Measurements from ENCODE around the gene MS4A2. TPM values are rescaled to one million over a fixed set of nuclear protein-coding genes. Genes with fewer than 3 reads are reported as not detected.
"Not testable (repeated sequence)": the region's sequence is repeated elsewhere in the genome, so short reads cannot be mapped to it uniquely, and the experiment has no call there.

MS4A2 gene
- total RNA-seq, 1 donor from 2014 or later, result 0.95 TPM

- DNase-seq (ENCODE audit: missing footprints) (no peak), ATAC-seq (no peak)
- intact Hi-C loops (cut with DNase I), result no loop called here
These were observed 8.7 kb downstream of the MS4A2 start for GRCh38 chr11:60097189-60097588.

- no peak for ATAC-seq
- intact Hi-C loops (cut with DNase I), result no loop called here
These were observed 10.0 kb downstream of the MS4A2 start for GRCh38 chr11:60098508-60098907.

GRCh38 chr11:60100516-60100915, 12.1 kb downstream of the MS4A2 start:
- DNase-seq (ENCODE audit: missing footprints) (no peak), ATAC-seq (no peak)
- intact Hi-C loops (cut with DNase I), result no loop called here

More at GRCh38 chr11:60098508-60098907, 10.0 kb downstream of the MS4A2 start:
- DNase-seq (ENCODE audit: missing footprints), result no peak

DNA sequence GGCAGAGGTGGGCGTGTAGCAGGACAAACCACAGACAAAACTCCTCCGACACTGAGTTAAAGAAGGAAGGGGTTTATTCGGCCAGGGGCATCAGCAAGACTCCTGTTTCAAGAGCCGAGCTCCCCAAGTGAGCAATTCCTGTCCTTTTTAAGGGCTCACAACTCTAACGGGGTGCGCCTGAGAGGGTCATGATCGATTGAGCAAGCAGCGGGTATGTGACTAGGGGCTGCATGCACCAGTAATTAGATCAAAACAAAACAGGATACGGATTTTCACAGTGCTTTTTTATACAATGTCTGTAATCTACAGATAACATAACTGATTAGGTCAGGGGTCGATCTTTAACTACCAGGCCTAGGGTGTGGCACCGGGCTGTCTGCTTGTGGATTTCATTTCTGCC, 12.9 kb downstream of the MS4A2 start:
- ATAC-seq, result not testable (repeated sequence)

GRCh38 chr11:60104471-60105115, 16.1 kb downstream of the MS4A2 start:
- DNase-seq (ENCODE audit: missing footprints); intact Hi-C loops (cut with DNase I); ATAC-seq: not testable (repeated sequence)

More for the DNA sequence above, 12.9 kb downstream of the MS4A2 start:
- DNase-seq (ENCODE audit: missing footprints); intact Hi-C loops (cut with DNase I): not testable (repeated sequence)

DNA sequence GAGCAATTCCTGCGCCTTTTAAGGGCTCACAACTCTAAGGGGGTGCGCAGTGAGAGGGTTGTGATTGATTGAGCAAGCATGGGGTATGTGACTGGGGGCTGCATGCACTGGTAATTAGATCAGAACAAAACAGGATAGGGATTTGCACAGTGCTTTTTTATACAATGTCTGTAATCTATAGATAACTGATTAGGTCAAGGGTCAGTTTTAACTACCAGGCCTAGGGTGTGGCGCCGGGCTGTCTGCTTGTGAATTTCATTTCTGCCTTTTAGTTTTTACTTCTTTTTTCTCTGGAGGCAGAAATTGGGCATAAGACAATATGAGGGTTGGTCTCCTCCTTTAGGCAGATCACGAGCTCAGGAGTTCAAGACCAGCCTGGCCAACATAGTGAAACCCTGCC, 20.2 kb downstream of the MS4A2 start:
- ATAC-seq; intact Hi-C loops (cut with DNase I); DNase-seq (ENCODE audit: missing footprints): not testable (repeated sequence)

DNA sequence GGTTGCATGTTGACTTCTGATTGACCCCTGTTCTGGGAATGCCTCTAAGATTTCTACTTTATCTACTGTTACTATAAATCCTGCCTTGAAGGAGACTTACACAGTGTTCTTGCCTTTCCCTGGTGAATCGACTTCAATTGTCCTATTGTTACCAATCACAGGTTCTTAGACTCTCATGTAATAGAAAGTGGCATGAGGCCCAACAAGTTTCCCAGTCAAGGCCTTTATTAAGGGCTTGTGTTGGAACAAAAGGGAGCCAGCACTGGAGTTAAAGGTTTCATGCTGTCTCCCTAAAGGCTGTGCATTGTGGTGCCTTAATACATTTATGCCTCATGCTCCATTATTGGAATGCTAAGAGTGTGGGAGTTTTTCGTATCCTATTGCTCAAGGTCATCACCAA, 23.3 kb downstream of the MS4A2 start:
- intact Hi-C loops (cut with DNase I), result no loop called here
- no peak for ATAC-seq
- DNase-seq (ENCODE audit: missing footprints), result no peak

GRCh38 chr11:60116996-60117790, 28.7 kb downstream of the MS4A2 start:
- no peak for DNase-seq (ENCODE audit: missing footprints)
- intact Hi-C loops (cut with DNase I), result no loop called here
- ATAC-seq, result no peak

DNA sequence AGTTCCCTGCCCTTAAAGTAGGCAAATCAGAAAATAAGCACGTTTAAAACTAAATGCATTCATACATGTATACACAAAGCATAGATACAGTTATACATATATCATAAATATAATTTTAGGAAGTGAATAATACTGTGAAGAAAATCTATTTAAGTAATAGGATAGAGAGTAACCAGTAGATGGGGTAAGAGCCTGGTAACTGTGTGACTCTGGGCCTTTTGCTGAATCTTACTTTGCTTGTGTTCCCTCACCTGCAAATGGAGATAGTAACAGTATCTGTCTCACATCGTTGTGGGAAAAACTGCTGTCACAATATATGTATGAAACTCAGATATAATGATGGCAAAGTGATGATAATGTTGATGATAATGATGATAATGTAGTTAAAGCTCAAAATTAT, 29.9 kb downstream of the MS4A2 start:
- no peak for DNase-seq (ENCODE audit: missing footprints)
- no peak for ATAC-seq
- intact Hi-C loops (cut with DNase I), result no loop called here

DNA sequence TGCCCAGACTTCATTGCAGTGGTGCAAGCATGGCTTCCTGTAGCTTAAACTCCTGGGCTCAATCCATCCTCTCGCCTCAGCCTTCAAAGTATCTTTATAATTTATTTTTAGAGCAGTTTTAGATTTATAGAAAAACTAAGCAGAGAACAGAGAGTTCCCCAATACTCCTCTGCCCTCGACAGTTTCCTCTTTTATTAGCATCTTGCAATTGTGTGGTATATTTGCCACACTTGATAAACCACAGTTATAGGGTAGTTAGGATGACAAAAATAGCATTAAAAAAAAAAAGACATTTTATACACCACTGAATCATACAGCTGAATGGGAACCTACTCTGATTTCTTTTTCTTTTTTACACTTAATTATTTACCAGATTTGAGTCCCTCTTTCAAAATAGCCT, 31.2 kb downstream of the MS4A2 start:
- DNase-seq (ENCODE audit: missing footprints) (no peak), ATAC-seq (no peak)
- intact Hi-C loops (cut with DNase I), result no loop called here

DNA sequence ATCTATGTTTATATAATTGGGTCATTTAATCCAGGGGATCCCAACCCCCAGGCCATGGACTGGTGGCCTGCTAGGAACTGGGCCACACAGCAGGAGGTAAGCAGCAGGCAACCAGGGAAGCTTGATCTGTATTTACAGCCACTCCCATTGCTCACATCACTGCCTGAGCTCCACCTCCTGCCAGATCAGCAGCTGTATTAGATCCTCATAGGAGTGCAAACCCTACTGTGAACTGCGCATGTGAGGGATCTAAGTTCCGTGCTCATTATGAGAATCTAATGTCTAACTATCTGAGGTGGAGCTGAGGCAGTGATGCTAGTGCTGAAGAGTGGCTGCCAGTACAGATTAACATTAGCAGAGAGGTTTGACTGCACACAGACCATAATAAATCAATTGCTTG, 32.8 kb downstream of the MS4A2 start:
- intact Hi-C loops (cut with DNase I), result no loop called here
- DNase-seq (ENCODE audit: missing footprints) (no peak), ATAC-seq (no peak)

- ATAC-seq, result no peak
- intact Hi-C loops (cut with DNase I), result no loop called here
- no peak for DNase-seq (ENCODE audit: missing footprints)
These were observed 34.1 kb downstream of the MS4A2 start for GRCh38 chr11:60122414-60123036.

DNA sequence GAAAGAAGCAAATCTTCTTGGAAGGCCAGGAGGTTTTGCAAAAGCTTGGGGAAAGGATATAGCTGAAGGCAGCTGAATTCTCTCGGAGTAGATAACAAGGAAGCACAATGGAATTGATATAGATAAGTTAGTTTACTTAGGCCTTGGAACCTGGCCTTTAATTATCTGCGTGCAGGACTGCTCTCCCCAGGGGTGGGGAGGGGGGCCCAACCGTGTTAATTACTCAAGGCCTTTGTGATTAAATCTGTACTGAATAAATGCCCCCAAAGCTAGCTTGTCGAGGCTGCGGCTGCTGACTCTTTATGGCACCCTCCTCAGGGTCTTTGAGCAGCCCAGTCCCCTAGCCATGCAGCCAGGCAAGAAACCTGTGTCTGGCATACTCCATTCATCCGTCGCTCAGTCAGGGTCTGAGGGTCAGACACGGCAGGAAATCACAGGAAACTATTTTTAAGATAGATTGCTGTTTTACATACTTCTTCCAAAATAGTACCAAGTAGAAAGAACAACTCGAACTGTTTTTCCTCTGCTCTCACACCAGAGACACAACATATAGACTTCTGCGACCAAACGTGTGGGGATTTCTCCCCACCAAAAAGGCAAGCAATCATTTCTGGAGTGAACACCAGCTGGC, 36.5 kb downstream of the MS4A2 start:
- intact Hi-C loops (cut with DNase I), result no loop called here

DNA sequence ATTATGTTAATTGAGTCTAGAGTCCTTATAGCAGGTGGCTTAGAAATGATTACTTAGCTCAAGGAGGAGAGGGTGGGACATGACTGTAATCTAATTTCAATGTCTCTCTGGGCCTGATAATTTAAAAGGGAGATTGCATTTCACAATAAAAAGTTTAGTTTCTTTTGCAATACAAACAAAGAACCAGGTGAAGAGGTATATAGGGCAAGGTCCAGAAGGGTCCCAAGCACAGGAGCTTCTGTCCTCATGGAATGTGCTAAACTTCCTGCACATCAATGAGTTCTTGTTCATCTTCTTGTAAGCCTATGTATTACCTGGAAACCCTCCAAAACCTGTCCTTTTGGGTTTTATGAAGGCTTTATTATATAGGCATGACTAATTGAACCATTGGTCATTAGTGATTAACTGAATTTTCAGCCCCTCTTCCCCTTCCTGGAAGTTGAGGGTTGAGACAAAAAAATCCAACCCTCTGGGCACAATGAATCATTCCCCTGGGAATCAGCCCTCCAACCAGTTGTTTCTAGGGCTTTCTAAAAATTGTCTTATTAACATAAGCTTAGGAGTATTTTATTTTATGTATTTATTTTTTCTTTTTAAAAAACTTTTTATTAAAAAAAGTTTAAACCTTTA, 37.6 kb downstream of the MS4A2 start:
- DNase-seq (ENCODE audit: missing footprints) (no peak), ATAC-seq (no peak)
- intact Hi-C loops (cut with DNase I), result no loop called here

More for the DNA sequence above, 36.5 kb downstream of the MS4A2 start:
- no peak for ATAC-seq
- no peak for DNase-seq (ENCODE audit: missing footprints)

- intact Hi-C loops (cut with DNase I), result no loop called here
- no peak for ATAC-seq
- DNase-seq (ENCODE audit: missing footprints), result no peak
These were observed 38.9 kb downstream of the MS4A2 start for GRCh38 chr11:60127311-60127811.

- intact Hi-C loops (cut with DNase I), result no loop called here
- no peak for ATAC-seq
- no peak for DNase-seq (ENCODE audit: missing footprints)
These were observed 39.9 kb downstream of the MS4A2 start for GRCh38 chr11:60128376-60128775.

DNA sequence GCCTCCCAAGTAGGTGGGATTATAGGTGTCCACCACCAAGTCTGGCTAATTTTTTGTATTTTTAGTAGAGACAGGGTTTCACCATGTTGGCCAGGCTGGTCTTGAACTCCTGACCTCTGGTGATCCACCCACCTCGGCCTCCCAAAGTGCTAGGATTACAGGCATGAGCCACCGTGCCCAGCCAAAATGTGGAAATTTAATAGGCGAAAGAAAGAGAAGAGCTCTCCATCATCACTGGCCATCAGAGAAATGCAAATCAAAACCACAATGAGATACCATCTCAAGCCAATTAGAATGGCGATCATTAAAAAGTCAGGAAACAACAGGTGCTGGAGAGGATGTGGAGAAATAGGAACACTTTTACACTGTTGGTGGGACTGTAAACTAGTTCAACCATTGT, 40.4 kb downstream of the MS4A2 start:
- DNase-seq (ENCODE audit: missing footprints); intact Hi-C loops (cut with DNase I); ATAC-seq: not testable (repeated sequence)

DNA sequence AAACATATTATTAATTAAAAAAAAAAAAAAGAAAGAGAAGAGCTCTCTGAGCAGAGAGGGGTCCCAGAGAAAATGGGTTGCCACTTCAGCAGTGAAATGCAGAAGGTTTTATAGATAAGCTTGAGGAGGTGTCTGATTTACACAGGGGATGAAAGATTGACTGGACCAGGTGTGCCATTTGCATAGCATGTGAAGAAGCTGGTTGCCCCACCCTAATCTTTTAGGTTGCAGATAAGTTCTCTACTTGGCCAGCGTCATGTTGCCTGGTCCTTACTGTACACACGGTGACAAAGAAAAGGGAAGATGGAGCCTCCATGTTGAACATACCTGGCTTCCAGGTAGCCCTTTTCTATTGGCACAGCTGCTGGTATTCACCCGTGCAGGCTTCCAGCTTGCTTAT, 41.4 kb downstream of the MS4A2 start:
- ATAC-seq, result no peak
- intact Hi-C loops (cut with DNase I), result loop anchor here (2.0 kb wide), 1 partner anchor 307 kb away; no protein-coding TSS in a partner anchor

DNA sequence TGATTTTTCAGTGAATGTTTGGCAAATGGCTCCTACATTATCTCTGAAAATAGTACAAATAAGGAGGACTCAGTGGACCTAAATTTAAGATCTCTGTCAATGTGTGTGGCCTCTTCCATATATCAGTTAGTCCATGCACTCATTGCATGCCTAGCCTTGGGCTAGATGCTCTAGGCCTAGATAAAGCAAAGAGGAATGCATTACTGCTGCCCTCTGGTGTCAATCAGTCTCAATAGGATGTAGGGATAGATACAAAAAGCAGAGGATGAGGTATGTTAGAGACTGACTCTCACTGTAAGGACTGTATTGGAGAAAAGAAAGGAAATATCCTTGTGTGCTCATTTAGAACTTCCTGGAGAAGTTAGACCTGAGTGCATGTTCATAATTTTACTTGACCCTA, 42.0 kb downstream of the MS4A2 start:
- intact Hi-C loops (cut with DNase I), result loop anchor here (2.0 kb wide), 1 partner anchor 308 kb away; no protein-coding TSS in a partner anchor
- peak; percentile 63 for ATAC-seq
- no peak for DNase-seq (ENCODE audit: missing footprints)

More for the DNA sequence above, 41.4 kb downstream of the MS4A2 start:
- DNase-seq (ENCODE audit: missing footprints), result no peak
